Activated CD4-positive, alpha-beta T cell treated with anti-CD3 and anti-CD28 coated beads for 1 hour (primary cell): ENCODE measurements around the gene MAP4K4.
"Not testable (repeated sequence)": the region's sequence is repeated elsewhere in the genome, so short reads cannot be mapped to it uniquely, and the experiment has no call there.

Experiments used
- DNase-seq: peaks from one replicate; pipeline ENCODE4 v3.0.0-alpha.2; 2020

Gene MAP4K4

DNA sequence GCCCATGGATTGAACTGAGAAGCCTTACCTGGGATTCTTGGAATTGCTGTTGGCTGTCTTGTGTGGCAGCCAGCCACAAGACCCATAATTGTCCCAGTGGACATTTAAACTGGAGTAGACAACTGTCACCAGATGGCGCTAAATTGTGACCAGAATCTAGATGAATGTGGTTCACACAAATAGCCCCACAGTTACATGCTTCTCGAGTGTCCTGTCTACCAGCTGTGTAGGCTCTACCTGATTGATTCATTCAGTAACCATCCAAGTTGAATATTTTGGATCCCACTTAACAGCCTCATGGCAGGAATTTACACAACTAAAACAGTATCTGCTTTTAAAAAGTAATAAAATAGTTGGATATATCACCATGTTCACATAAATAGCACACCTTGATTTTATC is 73.2 kb downstream of the MAP4K4 start:
- DNase-seq, result no peak

- no peak for DNase-seq
Observed at GRCh38 chr2:101771227-101771902, 73.9 kb downstream of the MAP4K4 start.

GRCh38 chr2:101771910-101772321 is 74.4 kb downstream of the MAP4K4 start:
- no peak for DNase-seq

DNA sequence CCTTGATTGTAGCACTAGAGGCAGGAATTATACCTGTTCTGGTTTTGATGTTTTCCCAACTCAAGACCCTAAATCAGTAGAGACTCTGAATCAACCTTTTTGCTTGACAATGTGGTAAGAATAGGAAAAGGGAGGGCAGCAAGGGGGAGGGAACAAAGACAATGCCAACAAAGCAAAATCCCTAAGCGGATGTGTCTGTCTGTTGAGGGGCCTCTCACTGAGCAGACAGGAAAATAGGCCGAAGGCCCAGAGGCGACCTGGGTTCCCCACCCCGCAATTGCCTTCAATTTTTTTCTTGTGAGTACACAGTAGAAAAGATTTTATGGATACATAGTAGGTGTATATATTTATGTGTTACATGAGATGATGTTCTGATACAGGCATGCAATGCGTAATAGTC is 75.6 kb downstream of the MAP4K4 start:
- DNase-seq, result no peak

DNA sequence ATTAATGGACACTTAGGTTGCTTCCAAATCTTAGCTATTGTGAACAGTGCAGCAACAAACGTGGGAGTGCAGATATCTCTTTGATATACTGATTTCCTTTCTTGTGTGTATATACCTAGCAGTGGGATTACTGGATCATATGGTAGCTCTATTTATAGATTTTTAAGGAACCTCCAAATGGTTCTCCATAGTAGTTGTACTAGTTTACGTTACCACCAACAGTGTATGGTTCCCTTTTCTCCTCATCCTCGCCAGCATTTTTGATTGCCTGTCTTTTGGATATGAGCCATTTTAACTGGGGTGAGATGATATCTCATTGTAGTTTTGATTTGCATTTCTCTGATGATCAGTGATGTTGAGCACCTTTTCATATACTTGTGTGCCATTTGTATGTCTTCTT is 76.5 kb downstream of the MAP4K4 start:
- DNase-seq, result not testable (repeated sequence)

DNA sequence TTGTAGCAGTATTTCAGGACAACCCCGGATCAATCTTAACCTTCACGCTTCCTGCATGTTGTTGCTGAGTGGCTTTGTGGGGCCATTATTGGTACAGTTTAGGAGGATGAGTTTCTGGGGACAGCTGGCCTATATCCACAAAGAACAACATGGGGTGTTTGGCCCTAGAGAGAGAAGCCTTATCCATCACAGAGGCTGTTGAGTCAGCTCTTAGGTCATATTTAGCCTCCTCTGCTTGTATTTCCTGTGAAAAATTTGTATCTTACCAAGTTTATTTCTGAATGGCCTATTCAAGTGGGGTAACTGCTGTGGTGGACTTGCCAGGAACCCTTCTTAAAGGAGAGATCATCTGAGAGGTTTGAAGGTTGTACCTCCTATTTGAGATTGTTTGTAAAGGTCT is 77.6 kb downstream of the MAP4K4 start:
- DNase-seq, result no peak

- DNase-seq, result no peak
Observed at GRCh38 chr2:101775636-101776035, 78.1 kb downstream of the MAP4K4 start.

GRCh38 chr2:101776172-101777043 is 78.9 kb downstream of the MAP4K4 start:
- no peak for DNase-seq

- DNase-seq, result no peak
Observed at GRCh38 chr2:101777337-101777736, 79.8 kb downstream of the MAP4K4 start.

DNA sequence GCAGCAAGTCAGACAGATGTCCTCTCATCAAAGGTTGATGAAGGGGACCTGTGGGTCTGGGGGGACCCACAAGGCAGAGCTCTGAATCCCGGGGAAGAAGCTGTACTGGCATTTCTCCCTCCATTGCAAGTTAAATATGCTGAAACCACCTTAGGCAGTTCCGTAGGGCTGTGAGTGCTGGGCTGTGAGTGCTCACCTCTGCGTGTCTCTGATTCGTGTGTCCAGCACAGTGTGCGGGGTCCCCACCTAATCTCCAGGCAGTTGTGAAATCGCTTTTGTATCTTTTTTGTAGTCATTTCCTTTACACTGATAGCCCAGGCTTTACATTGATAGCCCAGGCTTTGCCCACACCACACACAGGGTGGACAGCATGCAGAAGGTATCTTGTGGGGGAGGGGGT is 80.6 kb downstream of the MAP4K4 start:
- no peak for DNase-seq

GRCh38 chr2:101779190-101779589 is 81.7 kb downstream of the MAP4K4 start:
- no peak for DNase-seq

- DNase-seq, result no peak
Observed at GRCh38 chr2:101779656-101780055, 82.1 kb downstream of the MAP4K4 start.

DNA sequence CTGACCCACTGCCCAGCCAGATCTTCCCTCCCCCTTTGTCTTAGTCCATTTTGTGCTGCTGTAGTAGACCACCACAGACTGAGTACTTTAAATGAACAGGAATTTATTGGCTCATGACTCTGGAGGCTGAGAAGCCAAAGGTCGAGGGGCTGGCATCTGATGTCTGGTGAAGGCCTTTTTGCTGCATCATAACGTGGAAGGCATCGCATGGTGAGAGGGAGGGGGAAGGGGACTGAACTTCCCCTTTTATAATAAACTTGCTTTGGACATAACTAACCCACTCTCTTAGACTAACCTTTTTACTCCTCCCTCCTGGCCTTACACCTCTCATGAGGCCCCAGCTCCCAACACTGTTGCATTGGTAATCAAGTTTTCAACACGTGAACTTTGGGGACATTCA is 83.8 kb downstream of the MAP4K4 start:
- no peak for DNase-seq

- DNase-seq, result no peak
Observed at GRCh38 chr2:101781791-101782426, 84.4 kb downstream of the MAP4K4 start.

DNA sequence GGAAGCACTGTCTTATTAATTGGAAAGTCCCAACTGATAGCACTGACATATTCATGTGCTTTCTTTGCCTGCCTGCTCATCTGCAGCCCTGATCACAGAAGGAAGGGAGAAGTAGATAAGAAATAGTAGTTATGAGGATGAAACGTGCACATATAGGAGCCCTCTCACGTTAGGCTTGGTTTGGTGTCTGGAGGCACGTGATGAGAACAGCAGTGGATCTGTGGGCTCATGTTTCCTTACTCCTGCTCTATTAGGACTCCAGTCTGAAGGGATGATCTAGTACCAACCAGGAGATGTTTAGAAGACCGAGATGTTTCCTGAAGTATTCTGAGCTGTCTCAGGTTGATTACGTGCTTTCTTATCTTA is 84.9 kb downstream of the MAP4K4 start:
- no peak for DNase-seq

- DNase-seq, result no peak
Observed at GRCh38 chr2:101787097-101787496, 89.6 kb downstream of the MAP4K4 start.

GRCh38 chr2:101788565-101788964 is 91.1 kb downstream of the MAP4K4 start:
- no peak for DNase-seq

DNA sequence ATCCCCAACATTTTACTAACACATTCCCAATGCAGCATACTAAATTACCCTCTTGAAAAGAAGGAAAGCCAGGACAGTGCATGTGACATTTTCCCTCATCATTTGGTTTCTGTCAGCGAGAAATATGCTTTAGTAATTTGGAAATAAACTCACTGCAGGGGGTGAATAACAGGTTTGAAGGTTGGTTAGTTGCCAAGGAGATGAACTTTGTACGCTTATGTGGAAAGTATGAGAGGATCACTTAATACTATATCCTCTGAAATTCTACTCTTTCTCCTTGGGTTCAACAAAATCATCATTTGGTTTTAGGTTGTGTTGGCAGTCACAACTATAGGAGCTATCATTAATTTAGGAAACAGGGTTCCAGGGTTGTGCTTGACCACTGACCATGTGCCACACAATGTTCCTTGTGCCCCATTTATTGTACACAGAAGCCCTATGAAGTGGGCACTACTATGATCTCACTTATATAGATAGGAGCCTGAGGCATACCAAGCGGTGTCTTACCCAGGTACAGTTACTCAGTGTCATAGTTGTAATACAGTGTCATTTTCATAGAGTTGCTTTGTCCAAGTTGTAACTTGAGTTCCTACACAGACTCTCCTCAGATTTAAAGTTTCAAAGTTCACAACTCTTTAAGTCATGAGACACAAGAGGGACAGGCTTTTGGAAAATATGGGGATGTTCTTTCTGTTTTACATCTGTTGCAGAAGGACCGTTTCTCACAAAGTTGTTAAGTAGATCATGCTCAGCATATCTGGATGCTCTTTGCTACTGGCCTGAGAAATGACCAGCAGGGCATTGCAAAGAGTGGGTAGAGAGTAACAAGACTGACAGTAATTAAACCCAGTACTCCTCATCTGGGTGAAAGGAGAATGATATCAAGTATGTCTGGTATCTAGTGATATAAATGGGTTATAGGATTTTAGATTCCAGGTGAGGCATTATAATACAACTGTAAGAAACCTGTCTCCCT is 91.8 kb downstream of the MAP4K4 start:
- no peak for DNase-seq

- no peak for DNase-seq
Observed at GRCh38 chr2:101790416-101790815, 92.9 kb downstream of the MAP4K4 start.

- no peak for DNase-seq
Observed at GRCh38 chr2:101790857-101791256, 93.3 kb downstream of the MAP4K4 start.

DNA sequence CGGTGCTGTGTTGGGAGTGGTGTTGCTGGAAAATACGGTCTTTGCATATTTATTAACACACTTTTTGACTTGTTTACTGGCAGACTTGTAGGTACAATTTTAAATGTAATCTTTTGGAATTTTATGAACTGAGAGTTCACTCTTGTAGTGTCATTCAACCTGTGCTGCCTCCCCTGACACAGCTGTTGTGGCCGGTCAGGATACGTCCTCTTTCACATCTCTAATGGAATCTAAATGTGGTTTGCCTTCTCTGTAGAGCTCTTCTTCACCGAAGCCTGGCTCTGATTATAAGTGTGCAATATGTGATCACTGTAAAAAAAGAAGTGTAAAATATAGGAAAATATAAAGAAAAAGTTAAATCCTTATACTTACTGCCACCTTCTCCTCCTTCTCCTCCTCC is 94.7 kb downstream of the MAP4K4 start:
- DNase-seq, result no peak

- no peak for DNase-seq
Observed at GRCh38 chr2:101793277-101793969, 95.9 kb downstream of the MAP4K4 start.
